ENCODE measurements around the gene SCGB1A1.
A peak's percentile ranks its signal among the peaks of the same experiment; 100 is the strongest.

Gene SCGB1A1

DNA sequence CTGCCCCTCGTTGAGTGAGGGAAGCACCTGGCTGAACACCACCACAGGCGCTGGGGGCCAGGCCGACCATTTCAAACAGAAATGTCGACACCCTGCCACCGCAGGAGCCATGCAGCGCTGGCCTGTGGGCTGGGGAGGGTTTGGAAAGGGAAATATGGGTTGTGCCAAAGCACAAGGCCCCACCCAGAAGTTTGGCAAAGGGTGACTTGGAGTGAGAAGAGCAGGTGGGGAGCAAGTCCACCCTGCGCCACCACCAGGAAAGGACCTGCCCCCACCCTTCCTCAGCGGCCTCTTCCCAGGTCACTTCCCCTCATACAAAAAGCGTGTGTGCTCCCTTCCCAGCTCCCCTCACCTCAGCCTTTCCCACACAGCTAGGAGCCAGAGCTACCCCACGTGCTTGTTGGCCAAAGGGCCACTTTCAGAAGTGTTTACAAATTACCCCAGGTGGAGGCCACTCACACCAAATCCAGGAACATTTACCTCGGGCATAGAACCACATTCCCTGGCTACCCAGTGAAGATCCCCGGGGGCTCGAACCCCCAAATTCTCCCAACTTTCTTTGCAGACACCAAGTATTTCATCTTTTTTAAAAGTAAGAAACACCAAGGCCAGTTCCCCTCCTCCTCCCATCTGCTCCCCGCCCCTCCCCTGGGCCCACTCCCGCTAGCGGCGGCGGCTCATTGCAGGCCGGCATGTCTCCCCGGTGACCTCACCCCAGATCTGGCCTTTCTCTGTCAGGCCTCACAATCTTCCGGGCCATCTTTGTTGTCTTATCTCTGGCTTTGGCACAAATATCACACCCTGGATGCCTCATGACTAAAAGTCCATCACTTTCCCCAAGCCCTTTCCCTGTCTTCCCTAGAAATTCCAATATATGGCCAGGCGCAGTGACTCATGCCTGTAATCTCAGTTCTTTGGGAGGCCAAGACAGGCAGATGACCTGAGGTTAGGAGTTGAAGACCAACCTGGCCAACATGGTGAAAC is 20.5 kb upstream of the SCGB1A1 start:
- DNase-seq (ENCODE audit: low read depth), result peak; percentile 98

DNA sequence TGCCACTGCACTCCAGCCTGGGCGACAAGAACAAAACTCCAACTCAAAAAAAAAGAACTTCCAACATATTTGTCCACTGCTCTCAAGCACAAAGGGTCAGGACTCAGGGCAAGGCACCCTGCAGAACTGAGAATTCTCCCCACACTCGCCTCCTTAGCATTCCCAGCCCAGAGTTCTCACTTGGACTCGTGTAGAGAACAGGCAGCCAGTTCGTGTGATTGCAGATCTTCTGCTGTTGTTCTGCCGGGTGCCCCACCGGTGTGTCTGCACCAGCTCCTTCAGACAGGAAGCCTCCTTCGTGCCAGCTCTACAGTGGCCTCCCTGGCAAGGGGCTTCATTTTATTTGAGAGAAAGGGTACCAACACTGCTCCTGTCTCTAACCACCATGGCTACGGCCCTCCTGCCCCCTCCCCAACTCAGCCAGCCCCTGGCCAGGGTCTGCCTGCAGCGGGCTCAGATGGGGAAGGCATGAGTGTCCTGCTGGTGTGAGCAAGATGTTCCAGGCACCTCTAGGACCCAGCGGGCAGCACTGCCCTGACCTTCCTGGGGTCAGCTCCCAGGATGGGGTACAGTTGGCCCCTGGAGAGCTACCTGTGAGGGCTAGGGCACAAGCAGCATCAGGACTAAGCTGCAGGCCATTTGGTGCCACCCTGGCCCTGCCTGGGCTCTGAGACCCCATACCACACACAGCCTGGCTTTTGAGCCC is 19.5 kb upstream of the SCGB1A1 start:
- peak; percentile 59 for DNase-seq (ENCODE audit: low read depth)

DNA sequence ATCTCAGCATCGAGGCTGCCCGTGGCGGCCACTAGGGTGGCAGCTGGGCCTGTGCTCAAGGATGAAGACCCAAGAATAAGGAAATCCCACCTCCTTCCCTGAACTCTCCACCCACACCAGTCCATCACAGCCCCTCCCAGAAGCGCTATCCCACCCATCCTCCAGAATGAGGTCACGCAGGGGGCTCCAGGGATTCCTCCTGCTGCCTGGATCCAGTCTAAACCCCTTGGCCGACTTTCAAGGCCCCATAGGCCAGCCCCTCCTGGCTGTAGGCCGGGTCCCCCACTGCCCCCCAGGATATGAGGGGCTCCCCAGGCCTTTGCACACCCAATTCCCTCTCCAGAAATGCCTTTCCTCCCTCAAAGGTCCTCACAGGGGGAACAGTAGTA is 19.0 kb upstream of the SCGB1A1 start:
- DNase-seq (ENCODE audit: low read depth), result no peak

DNA sequence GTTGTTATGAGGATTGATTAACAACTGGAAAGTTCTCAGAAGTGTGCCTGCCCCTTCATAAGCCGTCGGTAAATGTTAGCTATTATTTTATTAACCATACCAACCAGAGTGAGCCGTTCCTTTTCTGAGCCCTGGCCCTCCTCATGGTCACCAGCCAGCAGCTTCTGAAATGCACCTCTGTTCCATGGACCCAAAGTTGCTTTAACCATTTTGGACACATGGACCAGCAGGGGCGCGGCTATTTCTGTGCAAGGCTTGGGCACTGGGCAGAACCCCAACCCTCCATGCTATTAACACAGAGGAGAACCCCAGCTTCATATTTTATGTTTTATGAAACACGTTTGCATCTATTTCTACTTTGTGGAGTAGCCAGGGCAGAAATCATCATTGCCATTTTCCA is 18.6 kb upstream of the SCGB1A1 start:
- DNase-seq (ENCODE audit: low read depth), result no peak

DNA sequence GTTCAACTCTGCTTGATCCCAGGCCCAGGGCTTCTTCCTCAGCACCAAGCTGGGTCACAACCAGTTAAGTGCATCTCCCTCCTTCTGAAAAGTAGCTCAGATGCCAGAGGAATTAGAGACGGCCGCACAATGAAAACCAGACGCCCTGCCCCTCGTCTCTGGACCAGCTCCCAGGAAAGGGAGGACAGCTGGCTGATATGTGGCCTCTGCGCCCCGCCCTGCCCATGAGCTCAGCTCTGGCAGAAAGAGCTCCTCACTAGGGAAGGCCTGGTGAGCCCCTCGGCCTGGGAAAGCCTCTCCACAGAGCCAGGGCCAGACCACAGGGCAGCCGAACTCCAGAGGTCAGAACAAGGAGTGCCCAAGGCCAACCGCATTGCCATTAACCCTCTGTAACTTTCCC is 18.1 kb upstream of the SCGB1A1 start:
- DNase-seq (ENCODE audit: low read depth), result peak; percentile 97

DNA sequence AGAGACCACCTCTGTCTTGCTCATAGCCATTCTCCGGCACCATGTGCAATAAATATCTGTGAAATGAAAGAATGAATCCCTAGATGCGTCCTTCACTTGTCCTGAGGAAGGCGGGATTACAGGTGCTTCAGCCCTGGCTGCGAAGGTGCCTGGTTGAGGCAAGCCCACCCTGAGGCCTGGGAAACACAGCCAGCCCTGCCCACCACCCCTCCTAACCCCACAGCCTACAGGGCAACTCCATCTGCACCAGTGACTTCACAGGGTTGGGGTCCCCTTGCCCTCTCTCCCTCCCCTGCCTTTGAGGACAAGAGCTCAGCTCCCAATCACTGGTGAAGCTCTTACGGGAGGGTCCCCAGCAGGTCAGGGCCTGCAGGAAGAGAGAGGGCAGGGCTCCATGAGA is 17.5 kb upstream of the SCGB1A1 start:
- no peak for DNase-seq (ENCODE audit: low read depth)

DNA sequence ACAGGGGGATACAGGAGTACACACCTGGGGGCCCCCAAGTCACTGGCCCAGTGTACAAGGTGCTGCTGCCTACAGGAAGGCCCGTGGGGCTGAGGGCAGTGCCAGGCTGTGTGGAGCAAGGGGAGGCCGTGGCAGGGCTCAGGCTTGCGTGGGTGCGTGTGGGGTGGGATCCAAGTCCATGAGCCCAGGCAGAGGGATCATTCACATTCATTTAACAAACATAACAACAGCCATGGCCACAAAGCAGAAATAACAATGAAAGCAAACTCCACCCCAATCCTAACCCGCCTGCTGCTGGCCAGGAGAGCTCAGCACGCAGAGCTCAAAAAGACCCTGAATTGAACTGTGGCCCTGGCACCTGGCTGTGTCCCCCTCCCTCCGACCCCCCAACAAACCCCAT is 17.0 kb upstream of the SCGB1A1 start:
- no peak for DNase-seq (ENCODE audit: low read depth)

DNA sequence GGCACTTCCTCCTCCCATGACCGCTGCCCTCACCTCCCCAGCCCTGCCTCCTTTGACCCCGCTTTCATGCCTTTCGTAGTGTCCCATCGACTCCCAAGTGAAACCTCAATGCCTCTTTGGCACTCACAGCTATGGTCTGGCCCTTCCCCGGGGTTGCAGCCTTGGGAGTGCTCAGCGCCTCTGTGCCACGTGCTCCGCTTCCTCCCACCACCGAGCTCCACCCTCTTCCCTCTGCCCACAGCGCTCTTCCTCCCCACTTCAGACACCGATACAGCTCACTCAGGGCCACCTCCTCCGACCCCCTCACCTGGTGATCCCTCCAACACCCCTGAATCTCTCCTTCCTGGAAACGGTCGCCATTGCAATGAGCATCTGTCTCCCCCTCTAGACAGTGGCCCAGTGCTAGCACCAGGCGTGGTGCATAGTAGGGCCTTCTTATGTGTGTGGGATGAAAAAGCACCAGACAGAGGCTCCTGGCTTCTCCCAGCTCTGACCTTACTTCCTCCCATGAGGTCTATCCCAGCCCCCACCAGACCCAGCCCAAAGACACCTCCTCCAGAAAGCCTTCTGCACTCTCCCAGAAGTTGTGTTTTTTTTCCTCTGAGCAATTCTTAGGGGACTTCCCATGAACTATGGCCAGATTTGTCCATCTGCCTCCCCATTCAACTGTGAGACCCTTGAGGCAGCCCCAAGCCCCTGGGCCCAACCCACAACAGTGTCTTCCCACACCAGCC is 16.4 kb upstream of the SCGB1A1 start:
- no peak for DNase-seq (ENCODE audit: low read depth)

DNA sequence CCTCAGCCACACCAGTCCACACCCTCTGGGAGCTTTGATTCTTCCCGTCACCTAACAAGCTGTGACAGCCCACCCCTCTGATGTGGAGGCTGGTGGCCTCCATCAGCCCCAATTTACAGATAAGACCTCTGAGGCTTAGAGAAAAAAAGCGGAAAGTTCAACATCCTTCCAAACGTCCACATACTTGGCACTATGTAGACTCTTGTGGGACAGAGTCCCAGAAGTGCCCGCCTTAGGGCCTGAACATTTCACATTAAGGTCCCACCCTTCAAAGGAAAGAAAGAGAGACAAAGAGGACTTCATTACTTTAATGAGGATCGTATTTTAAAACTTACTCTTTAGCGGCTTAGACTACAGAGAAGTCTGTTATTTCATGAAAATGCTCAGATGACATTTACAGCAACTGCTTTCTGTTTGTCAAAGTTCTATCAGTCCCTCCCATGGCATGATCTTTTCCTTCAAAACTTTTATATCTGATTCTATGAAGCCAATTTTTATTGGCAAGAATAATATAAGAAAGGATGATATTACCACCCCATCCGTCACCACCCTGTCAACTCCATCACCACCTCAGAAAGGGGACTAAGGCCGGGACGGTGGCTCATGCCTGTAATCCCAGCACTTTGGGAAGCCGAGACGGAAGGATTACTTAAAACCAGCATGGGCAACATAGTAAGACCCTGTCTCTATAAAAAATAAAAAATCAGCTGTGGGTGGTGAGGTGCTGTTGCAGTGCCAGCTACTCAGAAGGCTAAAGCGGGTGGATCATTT is 15.7 kb upstream of the SCGB1A1 start:
- DNase-seq (ENCODE audit: low read depth), result no peak

DNA sequence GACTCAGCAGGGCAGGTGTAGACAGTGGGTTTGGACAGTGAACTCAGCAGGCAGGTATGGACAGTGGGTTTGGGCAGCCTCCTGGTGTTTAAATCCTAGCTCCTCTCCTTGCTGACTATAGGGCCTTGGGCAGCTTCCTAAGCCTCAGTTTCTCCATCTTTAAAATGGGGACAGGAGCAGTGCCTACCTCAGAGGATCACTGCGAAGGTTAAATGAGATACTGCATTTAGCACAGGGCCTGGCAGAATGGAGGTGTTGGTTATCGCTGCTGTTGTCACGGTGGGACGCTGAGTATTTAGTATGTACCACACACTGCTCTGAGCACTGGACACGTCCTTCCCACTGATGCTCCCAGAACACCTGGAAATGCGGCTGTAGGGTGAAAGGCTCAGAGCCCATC is 14.4 kb upstream of the SCGB1A1 start:
- no peak for DNase-seq (ENCODE audit: low read depth)

DNA sequence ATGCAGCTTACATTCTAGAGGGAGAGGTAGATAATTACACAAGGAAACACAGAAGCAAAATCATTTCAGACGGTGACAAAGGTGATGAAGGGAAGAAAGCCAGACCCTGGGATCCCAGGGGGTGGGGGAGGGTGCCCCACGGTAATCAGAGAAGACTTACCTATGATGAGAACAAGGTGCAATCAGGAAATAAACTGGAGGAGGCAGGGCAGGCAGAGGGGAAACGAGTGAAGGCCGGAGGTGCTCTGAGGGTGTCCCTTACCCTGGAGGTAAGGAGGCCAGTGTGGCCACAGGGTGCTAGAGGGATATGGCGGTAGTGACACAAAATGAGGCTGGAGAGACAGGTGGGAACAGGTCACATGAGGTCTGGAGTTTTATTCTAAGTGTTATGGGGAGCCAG is 13.9 kb upstream of the SCGB1A1 start:
- DNase-seq (ENCODE audit: low read depth), result no peak

DNA sequence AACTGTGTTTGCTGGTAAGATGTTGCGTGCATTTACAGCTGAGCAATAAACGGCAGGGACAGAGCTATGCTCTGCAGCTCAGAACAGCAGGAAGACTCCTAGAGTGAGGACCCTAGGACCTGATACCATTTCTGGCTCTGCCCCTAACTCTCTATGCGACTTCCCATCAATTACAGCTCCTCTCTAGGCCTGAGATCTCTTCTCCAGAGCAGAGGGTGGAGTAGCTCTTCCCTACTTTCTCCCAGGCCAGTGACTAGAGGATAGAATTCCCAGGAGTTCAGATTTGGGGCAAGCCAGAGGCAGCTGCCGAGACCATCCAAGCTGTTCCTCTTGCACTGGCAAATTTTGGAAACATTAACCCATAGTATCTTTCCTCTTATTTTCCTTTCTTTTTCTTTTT is 12.8 kb upstream of the SCGB1A1 start:
- DNase-seq (ENCODE audit: low read depth), result no peak

DNA sequence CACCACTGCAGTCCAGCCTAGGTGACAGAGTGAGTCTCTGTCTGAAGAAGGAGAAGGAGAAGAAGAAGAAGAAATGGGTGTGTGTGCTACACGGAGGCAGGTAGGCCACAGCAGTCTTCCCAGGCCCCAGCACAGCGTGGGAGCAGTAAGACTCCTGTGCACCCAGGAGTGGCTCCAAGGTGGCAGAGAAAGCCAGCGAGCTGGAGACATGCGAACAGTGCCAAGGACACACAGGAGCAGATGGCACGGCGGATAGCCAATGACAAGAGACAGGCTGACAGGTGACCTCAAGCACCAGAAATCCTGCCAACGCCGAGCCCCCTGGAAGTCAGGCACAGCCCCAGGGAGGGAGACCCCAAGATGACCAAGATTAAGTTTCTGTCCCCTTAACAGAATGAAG is 9.0 kb upstream of the SCGB1A1 start:
- no peak for DNase-seq (ENCODE audit: low read depth)

DNA sequence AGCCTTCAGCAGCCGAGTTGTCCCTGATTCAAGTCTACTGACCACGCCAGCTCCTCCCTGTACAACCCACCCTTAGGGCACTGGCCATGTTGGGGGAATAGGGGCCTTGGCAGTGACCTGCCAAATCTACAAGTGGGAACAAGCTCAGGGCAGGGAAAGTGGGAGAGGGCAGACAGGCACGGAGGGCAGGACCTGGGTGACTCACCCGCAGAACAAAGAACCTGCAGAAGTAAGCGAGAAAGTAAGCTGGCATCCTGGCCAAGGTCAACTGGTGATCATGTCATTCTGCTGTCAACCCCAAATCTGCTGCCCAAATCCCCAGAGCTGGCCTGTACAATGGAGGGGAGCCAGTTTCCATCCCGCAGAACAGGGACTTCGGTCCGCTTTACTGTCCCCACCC is 7.9 kb upstream of the SCGB1A1 start:
- no peak for DNase-seq (ENCODE audit: low read depth)

DNA sequence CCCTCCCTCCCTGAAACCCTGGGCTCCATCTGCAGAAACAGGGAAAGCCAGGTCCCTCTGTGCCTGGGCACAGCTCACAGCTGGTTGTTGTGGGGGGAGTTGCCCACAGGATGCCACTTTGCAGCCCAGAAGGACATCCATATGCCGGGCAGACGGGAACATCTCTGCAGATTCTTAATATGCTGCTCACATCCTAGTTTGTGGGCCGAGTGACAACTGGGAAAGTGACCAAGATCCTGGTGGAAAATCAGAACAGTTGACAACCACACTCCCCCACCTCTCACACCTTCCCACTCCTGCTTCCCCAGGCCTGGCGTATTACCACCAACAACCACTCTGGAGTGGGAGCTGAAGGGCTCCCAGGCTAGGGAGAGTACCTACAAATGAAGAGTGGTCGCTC is 7.3 kb upstream of the SCGB1A1 start:
- no peak for DNase-seq (ENCODE audit: low read depth)

DNA sequence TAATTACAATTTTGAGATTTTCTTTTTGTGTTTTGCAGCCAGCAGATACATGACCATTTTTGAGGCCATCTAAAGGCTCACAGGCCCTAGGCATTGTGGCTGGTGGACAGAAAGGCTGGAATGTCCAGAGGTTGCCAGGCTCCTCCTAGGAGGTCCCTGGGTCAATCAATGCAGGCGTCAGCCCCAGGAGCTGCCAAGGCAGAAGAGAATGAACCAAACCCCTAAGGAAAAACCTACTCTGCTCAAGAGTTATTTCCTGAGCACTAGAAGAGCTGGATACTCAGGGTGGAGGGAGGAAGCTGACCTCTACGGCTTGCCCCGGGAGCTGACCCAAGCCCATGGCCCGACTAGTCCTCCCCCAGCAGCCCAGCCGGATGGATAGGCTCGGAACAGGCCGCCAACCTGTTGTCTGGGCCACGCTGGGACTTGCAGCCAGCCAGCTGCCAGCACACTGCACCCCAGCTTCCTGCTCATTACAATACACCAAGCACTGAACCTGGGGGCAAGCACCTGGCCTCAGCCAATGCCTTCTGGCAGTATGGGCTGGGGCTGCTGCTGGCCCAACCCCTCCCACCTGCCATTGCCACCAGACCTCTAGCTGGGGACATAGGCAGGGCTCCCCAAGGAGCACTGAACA is 5.7 kb upstream of the SCGB1A1 start:
- no peak for DNase-seq (ENCODE audit: low read depth)

DNA sequence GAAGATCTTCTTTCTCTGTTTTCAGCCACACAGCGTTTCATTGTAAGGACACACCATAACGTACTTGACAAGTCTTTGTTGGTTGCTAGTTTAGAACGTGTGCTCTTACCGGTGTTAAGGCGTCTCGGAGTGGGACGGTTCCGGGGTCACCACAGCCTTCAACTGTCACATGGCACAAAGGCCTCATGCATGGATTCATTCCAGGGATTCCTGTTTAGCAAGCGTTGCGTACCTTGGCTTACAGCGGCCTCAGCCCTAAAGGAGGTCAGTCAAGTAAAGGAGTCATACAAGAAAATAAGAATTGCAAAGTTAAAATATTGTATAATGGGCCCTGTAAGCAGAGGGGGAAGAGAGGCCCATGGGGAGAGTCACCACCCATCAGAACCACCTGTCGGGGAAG is 2.2 kb upstream of the SCGB1A1 start:
- no peak for DNase-seq (ENCODE audit: low read depth)

DNA sequence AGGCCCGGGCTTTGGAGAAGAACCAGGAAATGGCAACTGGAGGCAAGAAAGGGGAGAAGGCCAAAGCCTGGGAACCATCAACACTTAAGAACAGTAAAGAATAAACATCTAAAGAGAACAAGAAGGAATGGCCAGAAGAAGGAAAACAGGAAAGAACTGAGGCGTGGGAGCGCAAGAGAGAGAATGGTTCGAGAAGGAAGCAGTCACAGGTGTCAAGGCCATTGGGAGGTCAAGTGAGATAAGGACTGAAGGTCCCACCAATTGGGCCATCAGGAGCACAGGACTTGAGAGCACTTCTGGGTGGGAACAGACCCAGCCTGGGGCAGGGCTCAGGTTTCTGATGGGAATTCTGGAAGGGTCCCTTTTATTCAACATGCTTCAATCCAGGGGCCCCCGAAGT is 697 bp upstream of the SCGB1A1 start:
- DNase-seq (ENCODE audit: low read depth), result no peak

DNA sequence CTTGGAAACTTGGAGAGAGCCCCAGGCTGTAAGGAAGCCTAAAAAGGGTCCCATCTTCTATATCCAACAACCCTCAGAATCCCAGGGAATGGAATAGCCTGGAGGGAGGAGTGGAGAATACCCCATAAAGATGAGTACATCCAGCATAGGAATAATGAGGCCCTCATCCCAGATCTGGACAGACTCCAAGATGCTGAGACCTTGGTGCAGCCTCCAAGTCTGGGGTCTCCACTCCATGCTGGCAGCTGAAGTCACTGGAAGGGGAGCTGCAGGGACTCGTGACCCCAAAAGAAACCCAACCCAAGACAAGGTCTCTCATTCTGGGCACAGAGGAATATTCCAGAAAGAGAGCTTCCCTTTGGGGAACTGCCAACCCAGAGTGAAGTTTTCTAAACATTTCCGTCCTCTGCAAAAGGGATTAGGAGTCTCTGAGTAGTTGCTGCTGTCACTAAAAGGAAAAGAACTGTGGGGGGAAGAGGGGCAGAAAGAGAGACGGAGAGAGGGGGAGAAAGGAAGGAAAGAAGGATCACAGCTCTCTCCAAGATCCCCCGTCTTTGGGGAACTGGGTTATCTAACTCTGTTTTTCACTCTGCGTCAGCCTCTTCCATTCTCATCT is 589 bp downstream of the SCGB1A1 start:
- DNase-seq (ENCODE audit: low read depth), result no peak

DNA sequence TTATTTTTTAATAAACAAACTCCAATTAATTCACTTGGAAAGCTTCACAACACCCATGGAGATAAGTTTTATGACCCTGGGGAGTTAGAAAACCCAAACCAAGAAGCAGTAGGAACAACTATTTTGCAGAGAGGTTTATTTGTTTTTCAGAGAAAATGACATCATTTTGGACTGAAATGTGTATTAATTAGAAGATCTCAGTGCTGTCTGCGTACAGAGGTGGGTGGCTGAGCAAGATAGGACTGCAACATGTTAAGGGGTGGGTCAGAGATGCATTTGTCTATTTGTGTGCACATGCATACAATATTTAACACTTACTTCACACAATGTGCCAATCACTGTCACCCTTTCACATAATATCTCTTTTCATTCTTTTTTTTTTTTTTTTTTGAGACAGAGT is 1.1 kb downstream of the SCGB1A1 start:
- DNase-seq (ENCODE audit: low read depth), result no peak

DNA sequence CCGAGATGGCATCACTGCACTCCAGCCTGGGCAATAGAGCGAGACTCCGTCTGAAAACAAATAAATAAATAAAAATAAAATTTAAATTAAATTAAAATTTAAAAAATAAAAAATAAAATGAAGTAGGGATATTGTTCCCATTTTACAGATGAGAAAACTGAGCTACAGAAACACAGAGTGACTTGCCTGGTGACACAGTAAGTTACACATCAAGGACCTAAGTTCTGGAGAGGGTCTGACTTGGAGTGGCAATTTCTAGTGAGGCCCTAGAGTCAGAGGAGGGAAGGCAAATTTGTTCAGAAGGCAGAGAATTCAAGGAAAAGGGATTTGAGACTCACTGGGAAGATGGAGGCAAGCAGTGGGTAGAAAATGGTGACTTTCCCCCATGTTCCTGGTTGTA is 2.0 kb downstream of the SCGB1A1 start:
- no peak for DNase-seq (ENCODE audit: low read depth)

Data from amniotic epithelial cell (primary cell).